ENCODE data around the gene CYP4F12. TPM values are rescaled to one million over a fixed set of nuclear protein-coding genes. Genes with fewer than 3 reads are reported as not detected.

Gene CYP4F12
- total and polyA plus RNA-seq, 4 donors, result 14.6 to 64.0 (median 25.0) TPM

DNA sequence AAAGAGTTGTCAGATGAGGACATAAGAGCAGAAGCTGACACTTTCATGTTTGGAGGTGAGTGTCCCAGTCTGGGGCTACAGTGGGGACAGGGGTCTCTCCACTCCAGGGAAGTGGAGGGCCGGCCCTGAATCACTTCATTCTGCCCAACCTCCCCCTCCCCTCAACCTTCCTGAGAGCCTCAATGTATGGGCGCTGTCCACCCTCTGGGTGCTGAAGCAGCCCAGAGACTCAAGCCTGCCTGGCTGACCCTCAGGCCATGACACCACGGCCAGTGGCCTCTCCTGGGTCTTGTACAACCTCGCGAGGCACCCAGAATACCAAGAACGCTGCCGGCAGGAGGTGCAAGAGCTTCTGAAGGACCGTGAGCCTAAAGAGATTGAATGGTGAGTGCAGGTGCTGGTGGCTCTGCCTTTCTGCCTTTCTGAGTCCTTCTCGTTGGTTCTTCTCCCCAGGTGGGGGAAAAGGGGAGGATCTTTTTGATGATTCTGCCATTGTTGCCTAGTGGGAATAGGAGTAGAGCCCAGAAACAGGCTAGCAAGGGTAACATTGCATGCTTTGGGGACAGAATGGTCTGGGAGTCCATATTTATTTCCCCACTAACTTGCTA, 49.1 kb upstream of the CYP4F12 start:
- no peaks in the 10 kb centered on the region for H3K9me3 ChIP-seq (ENCODE audit: control insufficient read depth in 4 of 4, low read length in 3 of 4)
- no peaks in the 10 kb centered on the region for H3K4me1 ChIP-seq (ENCODE audit: control insufficient read depth in 4 of 4, insufficient read depth in 4 of 4, low read length in 3 of 4)
- H3K36me3 ChIP-seq (ENCODE audit: control insufficient read depth in 4 of 4, insufficient read depth in 3 of 4, low read depth in 1 of 4, low read length in 3 of 4), result no peaks in the 10 kb centered on the region
- no peak overlapping the region for H3K27ac ChIP-seq (ENCODE audit: low read depth in 1 of 2, low read length in 2 of 2)
- H3K9ac ChIP-seq (ENCODE audit: low read depth in 1 of 2, low read length in 2 of 2), result no peak overlapping the region
- 11% methylated on average over 9 of the region's 9 CpGs for WGBS
- no peak for DNase-seq (ENCODE audit: low spot score)
- H3K27me3 ChIP-seq (ENCODE audit: control insufficient read depth in 4 of 4, insufficient read depth in 4 of 4, low read length in 3 of 4), result no peaks in the 10 kb centered on the region
- H3K4me3 ChIP-seq (ENCODE audit: low read depth in 1 of 3, low read length in 3 of 3), result no peak overlapping the region
- TF ChIP-seq, protein P1, sequence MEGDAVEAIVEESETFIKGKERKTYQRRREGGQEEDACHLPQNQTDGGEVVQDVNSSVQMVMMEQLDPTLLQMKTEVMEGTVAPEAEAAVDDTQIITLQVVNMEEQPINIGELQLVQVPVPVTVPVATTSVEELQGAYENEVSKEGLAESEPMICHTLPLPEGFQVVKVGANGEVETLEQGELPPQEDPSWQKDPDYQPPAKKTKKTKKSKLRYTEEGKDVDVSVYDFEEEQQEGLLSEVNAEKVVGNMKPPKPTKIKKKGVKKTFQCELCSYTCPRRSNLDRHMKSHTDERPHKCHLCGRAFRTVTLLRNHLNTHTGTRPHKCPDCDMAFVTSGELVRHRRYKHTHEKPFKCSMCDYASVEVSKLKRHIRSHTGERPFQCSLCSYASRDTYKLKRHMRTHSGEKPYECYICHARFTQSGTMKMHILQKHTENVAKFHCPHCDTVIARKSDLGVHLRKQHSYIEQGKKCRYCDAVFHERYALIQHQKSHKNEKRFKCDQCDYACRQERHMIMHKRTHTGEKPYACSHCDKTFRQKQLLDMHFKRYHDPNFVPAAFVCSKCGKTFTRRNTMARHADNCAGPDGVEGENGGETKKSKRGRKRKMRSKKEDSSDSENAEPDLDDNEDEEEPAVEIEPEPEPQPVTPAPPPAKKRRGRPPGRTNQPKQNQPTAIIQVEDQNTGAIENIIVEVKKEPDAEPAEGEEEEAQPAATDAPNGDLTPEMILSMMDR (IDR thresholded peaks at IDR 0.05; ENCODE audit: low read depth, low read length, missing input control), result no peak
- TF ChIP-seq JUND (IDR thresholded peaks at IDR 0.05), result no peak
- TF ChIP-seq, protein P2, sequence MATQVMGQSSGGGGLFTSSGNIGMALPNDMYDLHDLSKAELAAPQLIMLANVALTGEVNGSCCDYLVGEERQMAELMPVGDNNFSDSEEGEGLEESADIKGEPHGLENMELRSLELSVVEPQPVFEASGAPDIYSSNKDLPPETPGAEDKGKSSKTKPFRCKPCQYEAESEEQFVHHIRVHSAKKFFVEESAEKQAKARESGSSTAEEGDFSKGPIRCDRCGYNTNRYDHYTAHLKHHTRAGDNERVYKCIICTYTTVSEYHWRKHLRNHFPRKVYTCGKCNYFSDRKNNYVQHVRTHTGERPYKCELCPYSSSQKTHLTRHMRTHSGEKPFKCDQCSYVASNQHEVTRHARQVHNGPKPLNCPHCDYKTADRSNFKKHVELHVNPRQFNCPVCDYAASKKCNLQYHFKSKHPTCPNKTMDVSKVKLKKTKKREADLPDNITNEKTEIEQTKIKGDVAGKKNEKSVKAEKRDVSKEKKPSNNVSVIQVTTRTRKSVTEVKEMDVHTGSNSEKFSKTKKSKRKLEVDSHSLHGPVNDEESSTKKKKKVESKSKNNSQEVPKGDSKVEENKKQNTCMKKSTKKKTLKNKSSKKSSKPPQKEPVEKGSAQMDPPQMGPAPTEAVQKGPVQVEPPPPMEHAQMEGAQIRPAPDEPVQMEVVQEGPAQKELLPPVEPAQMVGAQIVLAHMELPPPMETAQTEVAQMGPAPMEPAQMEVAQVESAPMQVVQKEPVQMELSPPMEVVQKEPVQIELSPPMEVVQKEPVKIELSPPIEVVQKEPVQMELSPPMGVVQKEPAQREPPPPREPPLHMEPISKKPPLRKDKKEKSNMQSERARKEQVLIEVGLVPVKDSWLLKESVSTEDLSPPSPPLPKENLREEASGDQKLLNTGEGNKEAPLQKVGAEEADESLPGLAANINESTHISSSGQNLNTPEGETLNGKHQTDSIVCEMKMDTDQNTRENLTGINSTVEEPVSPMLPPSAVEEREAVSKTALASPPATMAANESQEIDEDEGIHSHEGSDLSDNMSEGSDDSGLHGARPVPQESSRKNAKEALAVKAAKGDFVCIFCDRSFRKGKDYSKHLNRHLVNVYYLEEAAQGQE (IDR thresholded peaks at IDR 0.05), result peak; percentile 98

GRCh38 chr19:15628236-15629002, 44.5 kb upstream of the CYP4F12 start:
- no peaks in the 10 kb centered on the region for H3K27me3 ChIP-seq (ENCODE audit: control insufficient read depth in 4 of 4, insufficient read depth in 4 of 4, low read length in 3 of 4)
- H3K9ac ChIP-seq (ENCODE audit: low read depth in 1 of 2, low read length in 2 of 2), result no peak overlapping the region
- H3K4me1 ChIP-seq (ENCODE audit: control insufficient read depth in 4 of 4, insufficient read depth in 4 of 4, low read length in 3 of 4), result peaks cover 0 to 3% (median 0%) of the 10 kb centered on the region in 4 donors
- no peaks in the 10 kb centered on the region for H3K9me3 ChIP-seq (ENCODE audit: control insufficient read depth in 4 of 4, low read length in 3 of 4)
- H3K27ac ChIP-seq (ENCODE audit: low read depth in 1 of 2, low read length in 2 of 2), result no peak overlapping the region
- TF ChIP-seq FOXA1 (IDR thresholded peaks at IDR 0.05), result no peak
- TF ChIP-seq, protein P2 (IDR thresholded peaks at IDR 0.05), result no peak
- no peak for TF ChIP-seq YY1 (IDR thresholded peaks at IDR 0.05)
- no peak for TF ChIP-seq JUND (IDR thresholded peaks at IDR 0.05)
- no peak for TF ChIP-seq HNF4A (conservative IDR thresholded peaks at IDR 0.05)
- TF ChIP-seq, protein P3, sequence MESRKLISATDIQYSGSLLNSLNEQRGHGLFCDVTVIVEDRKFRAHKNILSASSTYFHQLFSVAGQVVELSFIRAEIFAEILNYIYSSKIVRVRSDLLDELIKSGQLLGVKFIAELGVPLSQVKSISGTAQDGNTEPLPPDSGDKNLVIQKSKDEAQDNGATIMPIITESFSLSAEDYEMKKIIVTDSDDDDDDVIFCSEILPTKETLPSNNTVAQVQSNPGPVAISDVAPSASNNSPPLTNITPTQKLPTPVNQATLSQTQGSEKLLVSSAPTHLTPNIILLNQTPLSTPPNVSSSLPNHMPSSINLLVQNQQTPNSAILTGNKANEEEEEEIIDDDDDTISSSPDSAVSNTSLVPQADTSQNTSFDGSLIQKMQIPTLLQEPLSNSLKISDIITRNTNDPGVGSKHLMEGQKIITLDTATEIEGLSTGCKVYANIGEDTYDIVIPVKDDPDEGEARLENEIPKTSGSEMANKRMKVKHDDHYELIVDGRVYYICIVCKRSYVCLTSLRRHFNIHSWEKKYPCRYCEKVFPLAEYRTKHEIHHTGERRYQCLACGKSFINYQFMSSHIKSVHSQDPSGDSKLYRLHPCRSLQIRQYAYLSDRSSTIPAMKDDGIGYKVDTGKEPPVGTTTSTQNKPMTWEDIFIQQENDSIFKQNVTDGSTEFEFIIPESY (IDR thresholded peaks at IDR 0.05), result no peak
- TF ChIP-seq GABPA (IDR thresholded peaks at IDR 0.05 in 1 of 2, conservative IDR thresholded peaks at IDR 0.05 in 1 of 2), result no peak
- TF ChIP-seq EGR1 (IDR thresholded peaks at IDR 0.05; ENCODE audit: low read depth in 2 of 2), result no peak
- no peak for TF ChIP-seq NR2F2 (IDR thresholded peaks at IDR 0.05)
- TF ChIP-seq SP1 (IDR thresholded peaks at IDR 0.05), result no peak
- no peak for TF ChIP-seq RXRA (IDR thresholded peaks at IDR 0.05)
- 51% methylated on average over 22 of the region's 22 CpGs for WGBS
- no peak for DNase-seq (ENCODE audit: low spot score)
- no peak overlapping the region for H3K4me3 ChIP-seq (ENCODE audit: low read depth in 1 of 3, low read length in 3 of 3)
- H3K36me3 ChIP-seq (ENCODE audit: control insufficient read depth in 4 of 4, insufficient read depth in 3 of 4, low read depth in 1 of 4, low read length in 3 of 4), result no peaks in the 10 kb centered on the region
